NCI-H1092 treated with DMSO at 0.1 percent for 48 hours (cell line): ENCODE data around the gene ILK.

Experiments used
- DNase-seq: peaks from one replicate; lab custom pipeline; 2025; lab: John Stamatoyannopoulos, UW

ILK gene

DNA sequence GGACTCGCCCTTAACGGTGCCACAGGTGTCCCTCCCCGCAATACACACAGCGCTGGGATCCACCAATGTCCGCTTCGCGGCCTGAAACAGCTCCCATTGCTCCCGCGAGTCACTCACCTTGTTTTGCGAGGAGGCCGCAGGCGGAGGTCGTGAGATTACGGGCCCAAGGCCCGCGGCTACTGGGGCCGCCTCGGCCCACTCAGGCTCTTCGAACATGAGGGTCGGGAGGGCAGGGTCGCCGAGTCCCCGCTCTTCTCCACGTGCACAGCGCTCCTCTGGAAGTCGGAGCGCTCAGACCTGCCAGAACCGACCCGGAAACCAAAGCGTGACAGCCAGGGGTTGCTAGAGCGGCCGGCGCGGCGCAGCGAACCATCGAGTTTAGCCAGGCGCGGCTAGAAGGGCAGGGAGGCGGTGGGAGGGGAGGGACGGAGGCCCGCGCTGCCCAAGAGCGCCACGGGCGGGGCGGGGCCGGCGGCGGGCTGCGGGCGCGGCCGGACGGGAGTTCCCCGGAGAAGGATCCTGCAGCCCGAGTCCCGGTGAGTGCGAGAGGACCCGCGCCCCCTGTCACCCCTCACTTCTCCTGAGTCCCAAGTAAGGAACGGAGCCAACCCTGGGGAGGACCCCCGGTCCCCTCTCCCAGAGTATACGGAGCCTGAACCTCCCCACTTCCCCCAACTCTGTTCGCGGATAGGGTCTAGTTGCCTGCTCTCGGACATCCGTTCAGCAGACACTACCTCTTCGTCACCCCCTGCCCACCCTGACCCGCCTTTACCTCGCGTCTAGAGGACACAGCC is at the start of gene ILK, which contains the start of gene RRP8:
ILK (plus strand) TSS at position 488 of the 794 bp plus-strand sequence. CDS start 498 bp downstream, outside the sequence.
RRP8 (minus strand) TSS at position 330 of the 794 bp plus-strand sequence; CDS start at position 216, 114 bp downstream.
- DNase-seq = peak; percentile 89

DNA sequence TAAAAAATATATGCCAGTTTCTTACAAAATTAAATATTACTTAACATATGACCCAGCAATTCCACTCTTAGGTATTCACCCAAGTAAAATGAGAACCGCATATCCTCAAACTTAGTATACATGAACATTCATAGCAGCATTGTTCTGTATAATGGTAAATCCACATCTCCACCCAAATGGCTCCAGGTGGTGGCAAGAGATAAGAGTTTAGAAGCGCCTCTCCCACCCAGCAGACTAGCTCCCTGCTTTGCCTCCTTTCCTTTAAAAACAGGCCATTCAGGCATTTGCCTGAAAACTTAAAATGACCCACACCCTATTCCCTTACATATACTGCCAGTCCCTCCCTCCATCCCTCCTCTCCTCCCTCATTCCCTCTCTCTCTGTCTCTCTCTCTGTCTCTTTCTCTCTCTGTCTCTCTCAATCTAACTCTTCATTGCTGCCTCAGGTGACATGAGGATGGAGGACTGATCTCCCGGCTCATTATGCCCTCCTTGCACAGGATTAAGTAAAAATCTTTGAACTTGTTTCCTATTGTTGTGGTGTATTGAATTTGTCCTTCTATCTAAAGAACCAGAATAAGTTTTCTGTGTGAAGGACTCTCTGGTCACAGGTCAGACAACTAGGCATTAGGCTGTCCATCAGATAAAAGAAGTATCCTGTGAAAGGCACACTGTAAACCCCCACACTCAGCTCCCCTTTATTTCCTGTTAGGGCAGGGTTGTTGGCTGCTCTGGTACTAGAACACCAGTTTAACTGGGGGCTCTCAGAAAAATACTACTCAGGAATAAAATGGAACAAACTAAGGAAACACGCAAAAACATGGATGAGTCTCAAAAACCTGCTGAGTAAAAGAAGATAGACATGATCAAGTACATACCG is 48.5 kb upstream of the ILK start:
- DNase-seq = no peak

DNA sequence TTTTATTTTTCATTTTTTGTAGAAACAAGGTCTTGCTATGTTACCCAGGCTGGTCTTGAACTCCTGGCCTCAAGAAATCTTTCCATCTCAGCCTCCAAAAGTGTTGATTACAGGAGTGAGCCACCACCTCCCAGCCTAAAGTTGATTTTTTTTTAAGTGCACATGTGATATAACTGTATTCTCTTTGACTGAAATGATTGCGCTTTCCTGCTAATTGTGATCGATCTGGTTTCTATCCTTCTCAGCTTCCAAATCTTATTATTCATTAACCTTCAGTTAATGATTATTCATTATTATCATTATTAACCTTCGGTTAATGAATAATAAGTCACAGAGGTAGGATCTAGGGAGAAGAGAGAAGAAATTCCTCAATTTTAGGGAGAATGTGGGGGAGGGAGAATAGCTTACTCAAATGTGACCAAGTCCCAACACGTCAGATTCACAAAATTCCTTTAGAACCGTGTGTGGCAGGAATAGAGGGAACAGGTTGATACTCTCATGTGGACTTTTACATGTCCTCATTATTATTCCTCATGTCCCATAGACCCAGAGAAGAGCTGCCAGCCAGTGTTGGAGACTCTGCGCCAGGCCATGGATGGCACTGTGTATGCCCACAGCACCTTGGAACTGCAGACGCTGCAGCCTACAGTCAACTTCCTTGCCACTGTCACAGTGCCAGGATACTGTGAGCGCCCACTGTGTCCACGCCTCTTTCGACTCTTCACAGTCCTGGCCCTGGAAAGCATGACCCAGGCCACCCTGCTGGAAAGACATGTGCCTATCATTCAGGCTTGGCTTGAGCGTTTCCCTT is 47.2 kb upstream of the ILK start:
- no peak for DNase-seq

- no peak for DNase-seq
Measured at GRCh38 chr11:6557063-6557462, 46.5 kb upstream of the ILK start.

DNA sequence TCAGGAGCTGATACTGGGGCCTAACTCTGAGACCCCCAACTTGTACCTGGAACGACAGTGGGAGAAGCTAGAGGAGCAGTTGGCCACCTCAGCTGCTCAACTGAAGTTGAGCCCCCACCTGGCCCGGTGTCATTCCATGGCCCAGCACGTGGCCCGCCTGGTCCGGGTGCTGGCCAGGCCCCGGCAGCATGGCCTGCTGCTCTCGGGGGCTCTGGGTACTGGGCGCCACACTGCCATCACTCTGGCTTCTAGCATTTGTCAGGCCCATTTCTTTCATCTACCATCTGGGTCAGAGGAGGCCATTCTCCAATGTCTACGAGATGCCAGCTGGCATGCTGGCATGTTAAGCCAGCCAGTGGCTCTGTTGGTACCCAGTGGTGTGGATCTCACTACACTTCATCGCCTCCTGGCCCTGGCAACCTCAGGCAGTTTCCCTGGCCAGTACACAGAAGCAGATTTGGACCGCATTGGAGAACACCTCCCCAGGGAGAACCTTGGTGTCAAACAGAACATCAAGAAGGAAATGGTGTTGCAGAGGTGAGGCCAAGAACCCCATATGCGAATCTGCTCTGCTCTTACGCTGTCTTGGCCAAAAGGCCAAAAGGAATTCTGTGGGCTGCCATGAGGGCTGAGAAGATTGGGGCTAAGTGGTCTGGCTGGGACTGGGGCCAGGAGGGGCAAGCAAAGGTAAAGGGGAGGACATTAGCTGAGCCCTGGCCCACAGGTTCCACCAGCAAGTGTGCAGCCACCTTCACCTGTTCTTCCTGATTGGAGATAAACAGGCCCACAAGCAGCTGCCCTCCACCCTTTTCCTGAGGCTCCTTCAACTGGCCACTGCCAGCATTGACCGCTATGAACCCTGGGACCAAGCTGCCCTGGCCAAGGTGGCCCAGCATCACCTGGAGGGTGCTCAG is 45.6 kb upstream of the ILK start:
- no peak for DNase-seq

GRCh38 chr11:6559369-6559768 is 44.2 kb upstream of the ILK start:
- DNase-seq = no peak

DNA sequence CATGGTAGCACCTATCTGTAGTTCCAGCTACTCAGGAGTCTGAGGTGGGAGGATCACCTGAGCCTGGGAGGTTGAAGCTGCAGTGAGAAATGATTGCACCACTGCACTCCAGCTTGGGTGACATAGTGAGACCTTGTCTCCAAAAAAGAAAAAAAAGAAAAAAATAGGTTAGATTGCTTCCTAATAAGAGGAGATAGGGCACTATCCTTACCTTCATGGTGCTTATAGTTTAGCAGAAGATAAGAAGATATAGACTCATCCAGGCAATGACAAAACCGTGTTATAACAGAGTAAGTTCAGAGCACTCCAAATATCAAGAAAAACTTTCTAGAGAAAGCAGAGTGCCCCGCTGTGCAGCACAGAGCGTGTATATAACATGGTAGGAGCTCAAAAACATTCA is 42.3 kb upstream of the ILK start:
- DNase-seq = no peak

DNA sequence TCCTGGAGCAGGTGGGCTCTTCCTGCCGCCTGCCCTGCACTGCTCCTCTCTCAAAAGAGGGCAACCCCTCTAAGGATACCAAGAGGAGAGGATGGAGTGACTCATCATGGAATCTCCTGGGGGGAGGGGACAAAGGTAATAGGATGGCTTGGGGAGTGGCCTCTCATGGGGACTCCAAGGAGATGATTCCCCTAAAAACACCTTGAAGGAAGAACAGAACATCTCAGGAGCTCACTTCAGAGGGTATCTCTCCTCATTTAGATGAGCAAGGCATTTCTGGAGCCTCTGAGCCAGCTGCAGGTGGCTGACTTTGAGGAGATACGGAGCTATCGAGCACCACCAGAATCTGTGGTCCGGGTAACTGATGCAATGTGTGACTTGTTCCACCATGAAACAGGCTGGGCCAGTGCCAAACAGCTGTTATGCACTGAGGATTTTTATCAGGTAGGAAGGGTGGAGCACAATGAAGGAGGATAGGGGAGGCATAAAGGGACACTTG is 40.4 kb upstream of the ILK start:
- DNase-seq = no peak

- no peak for DNase-seq
Measured at GRCh38 chr11:6563667-6564066, 39.9 kb upstream of the ILK start.

GRCh38 chr11:6565325-6565724 is 38.2 kb upstream of the ILK start:
- DNase-seq = no peak

DNA sequence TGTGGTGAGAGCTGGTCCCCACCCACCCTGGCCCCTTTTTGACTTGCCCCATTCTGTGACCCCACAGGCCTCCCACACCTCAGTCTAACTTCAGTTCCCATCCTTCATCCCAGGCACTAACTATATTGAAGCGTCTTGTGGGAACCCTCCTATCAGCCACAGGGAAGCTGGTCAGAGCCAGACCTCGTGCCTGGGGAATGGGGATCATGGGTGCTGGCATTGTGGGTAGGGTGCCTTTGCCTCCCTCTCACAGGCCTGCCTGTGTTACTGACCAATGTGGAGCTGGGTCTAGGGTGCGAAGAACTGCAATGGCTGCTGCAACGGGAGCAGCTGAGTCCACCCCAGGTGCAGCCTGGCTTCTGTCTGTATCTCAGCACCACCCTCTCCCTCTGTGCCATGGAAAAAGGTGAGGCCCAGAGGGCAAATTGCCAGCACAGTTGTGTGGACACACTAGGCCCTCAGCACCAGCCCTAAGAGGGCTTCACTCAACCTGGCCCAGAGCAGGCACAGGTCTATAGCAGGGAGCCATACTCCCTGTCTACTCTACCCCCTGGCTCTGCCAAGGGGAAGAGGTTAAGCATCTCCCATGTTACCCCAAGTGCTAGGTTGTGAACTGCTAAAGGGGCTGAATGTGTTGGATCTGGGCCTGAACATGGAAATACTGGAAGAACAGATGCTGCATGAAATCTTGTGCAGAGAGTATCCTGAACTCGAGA is 37.4 kb upstream of the ILK start:
- no peak for DNase-seq

DNA sequence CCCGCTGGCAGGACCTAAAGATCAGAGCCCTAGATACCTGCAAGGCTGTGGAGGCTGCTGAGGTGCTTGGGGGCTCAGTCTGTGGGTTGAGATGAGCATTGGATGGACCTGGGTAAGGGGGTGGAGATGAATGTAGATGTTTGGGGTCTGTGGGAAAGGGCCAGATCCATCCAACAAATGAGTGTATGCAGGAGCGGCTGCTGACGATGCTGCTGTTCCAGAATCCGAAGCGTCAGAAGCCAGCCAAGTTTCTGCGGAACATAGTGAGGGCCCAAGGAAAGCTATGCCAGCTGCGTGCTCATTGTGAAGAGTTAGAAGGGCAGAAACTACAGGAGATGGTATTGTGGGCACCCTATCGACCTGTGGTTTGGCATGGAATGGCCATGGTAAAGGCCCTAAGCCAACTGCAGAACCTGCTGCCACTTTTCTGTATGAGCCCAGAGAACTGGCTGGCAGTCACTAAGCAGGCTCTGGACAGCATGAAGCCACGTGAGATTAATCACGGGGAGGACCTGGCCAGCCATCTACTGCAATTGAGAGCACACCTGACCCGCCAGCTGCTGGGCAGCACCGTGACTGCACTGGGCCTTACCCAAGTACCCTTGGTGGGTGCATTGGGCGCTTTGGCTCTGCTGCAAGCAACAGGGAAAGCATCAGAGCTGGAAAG is 36.7 kb upstream of the ILK start:
- no peak for DNase-seq

DNA sequence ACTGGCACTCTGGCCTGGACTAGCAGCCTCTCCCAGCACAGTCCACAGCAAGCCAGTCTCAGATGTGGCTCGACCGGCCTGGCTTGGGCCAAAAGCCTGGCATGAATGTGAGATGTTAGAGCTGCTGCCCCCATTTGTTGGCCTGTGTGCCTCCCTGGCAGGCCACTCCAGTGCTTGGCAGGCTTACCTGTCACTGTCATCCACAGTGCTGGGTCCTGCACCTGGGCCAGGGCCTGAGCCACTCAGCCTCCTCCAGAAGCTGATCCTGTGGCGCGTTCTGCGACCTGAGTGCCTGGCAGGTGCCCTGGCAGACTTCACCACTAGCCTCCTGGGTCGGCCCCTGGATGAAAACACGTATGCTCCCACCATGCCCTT is 36.2 kb upstream of the ILK start:
- no peak for DNase-seq

DNA sequence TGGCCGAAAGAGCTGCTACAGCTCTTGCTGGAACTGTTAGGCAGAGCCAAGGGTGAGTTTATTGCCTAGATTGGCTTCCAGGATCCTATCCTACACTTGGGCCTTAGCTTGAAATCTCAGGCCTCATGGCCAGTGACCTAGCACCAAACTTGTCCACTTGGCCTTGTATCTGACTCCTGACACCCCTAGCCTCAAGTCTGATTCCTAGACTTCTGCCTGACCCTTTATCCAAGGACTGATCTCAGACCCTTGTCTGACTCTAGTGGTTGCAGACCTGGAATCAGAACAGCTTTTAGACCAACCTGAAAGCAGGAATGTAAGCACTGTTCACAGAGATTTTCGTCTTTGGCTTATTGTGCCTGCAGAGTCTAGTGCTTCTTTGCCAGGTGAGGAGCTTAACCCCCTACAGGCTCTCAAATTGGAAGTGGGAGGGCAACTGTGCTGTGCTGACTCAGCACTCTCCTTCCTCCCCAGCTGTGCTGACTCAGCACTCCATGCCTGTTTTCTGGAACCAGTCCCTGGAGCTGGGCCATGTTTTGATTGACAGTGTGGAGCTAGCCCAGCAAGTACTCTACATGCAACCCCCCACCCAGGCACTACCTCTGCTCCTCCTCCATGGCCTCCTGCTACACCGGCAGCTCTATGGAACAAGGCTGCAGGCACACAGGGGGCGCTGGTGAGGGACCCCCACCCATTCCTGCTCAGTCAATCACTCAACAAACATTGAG is 35.2 kb upstream of the ILK start:
- peak; percentile 4 for DNase-seq

- DNase-seq = no peak
Measured at GRCh38 chr11:6569706-6570105, 33.9 kb upstream of the ILK start.

DNA sequence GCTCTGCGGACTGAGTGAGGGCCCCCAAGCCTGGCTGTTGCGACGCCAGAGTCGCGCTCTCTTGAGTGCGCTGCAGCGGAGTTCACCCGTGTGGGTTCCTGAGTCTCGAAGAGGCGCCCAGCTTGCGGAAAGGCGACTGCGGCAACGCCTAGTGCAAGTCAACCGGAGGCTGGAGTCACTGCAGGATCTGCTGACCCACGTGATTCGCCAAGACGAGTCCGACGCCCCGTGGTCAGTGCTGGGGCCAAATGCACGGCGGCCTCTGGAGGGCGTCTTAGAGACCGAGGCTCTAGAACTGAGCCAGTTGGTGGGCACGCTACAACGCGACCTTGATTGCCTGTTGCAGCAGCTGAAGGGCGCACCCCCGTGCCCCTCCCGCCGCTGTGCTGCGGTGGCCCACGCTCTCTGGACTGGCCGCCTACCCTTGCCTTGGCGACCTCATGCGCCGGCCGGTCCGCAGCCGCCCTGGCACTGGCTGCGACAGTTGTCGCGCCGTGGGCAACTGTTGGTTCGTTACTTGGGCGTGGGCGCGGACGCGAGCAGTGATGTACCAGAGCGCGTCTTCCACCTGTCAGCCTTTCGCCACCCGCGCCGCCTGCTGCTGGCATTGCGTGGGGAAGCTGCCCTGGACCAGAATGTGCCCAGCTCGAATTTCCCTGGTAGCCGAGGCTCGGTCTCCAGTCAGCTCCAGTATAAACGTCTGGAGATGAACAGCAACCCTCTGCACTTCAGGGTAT is 32.7 kb upstream of the ILK start:
- no peak for DNase-seq

GRCh38 chr11:6571434-6572008 is 32.1 kb upstream of the ILK start:
- DNase-seq = no peak

GRCh38 chr11:6572215-6572614 is 31.4 kb upstream of the ILK start:
- no peak for DNase-seq
